DLD1 (cell line): ENCODE measurements around the gene UGT2B17.

Source experiments
- in situ Hi-C: cut with HindIII; loops from 2 replicates; pipeline ENCODE4 v1.10.0; 2017; ENCODE audit warnings: low sequenced_read_pairs

The UGT2B17 gene

GRCh38 chr4:68489338-68489737 lies 86.8 kb downstream of the UGT2B17 start:
- in situ Hi-C loops = no loop called here
